ENCODE measurements around the gene KNSTRN. TPM values are rescaled to one million over a fixed set of nuclear protein-coding genes. Genes with fewer than 3 reads are reported as not detected.

The KNSTRN gene
- total and polyA plus RNA-seq, 2 donors (not counting 1 experiment from before 2014, with no cell fraction given): 22.5 to 30.9 TPM

GRCh38 chr15:40416056-40416455 is 33.5 kb downstream of the KNSTRN start:
- no peaks in the 10 kb centered on the region for H4K20me1 ChIP-seq (ENCODE audit: control insufficient read depth, extremely low read depth, insufficient read depth, low read length)
- no peak overlapping the region for H3K4me2 ChIP-seq (ENCODE audit: extremely low read depth, insufficient read depth, low read length)
- no peak overlapping the region for H3K27ac ChIP-seq (ENCODE audit: insufficient read depth, low read length)
- no peaks in the 10 kb centered on the region for H3K9me3 ChIP-seq (ENCODE audit: control insufficient read depth, insufficient read depth, low read depth, low read length)
- H3K4me1 ChIP-seq (ENCODE audit: control insufficient read depth, extremely low read depth, insufficient read depth, low read length): no peaks in the 10 kb centered on the region
- H3K27me3 ChIP-seq (ENCODE audit: control insufficient read depth, insufficient read depth, low read length): no peaks in the 10 kb centered on the region
- H3K9ac ChIP-seq (ENCODE audit: insufficient read depth, low read length): no peak overlapping the region
- TF ChIP-seq, protein P1, sequence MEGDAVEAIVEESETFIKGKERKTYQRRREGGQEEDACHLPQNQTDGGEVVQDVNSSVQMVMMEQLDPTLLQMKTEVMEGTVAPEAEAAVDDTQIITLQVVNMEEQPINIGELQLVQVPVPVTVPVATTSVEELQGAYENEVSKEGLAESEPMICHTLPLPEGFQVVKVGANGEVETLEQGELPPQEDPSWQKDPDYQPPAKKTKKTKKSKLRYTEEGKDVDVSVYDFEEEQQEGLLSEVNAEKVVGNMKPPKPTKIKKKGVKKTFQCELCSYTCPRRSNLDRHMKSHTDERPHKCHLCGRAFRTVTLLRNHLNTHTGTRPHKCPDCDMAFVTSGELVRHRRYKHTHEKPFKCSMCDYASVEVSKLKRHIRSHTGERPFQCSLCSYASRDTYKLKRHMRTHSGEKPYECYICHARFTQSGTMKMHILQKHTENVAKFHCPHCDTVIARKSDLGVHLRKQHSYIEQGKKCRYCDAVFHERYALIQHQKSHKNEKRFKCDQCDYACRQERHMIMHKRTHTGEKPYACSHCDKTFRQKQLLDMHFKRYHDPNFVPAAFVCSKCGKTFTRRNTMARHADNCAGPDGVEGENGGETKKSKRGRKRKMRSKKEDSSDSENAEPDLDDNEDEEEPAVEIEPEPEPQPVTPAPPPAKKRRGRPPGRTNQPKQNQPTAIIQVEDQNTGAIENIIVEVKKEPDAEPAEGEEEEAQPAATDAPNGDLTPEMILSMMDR (conservative IDR thresholded peaks at IDR 0.05 in 1 of 2, IDR thresholded peaks at IDR 0.05 in 1 of 2; ENCODE audit: low read depth in 1 of 2, low read length in 2 of 2): no peak
- TF ChIP-seq EZH2 (IDR thresholded peaks at IDR 0.05; ENCODE audit: low read length, missing control alignments): no peak
- peaks cover 26% of the 10 kb centered on the region for H3K36me3 ChIP-seq (ENCODE audit: control insufficient read depth, insufficient read depth, low read length)
- no peak for DNase-seq (ENCODE audit: low read depth in 2 of 2)
- H3K4me3 ChIP-seq (replicated peaks in 1 of 4; ENCODE audit: control extremely low read depth in 1 of 4, insufficient read depth in 1 of 4, low read depth in 3 of 4, low read length in 4 of 4): no peak overlapping the region
- no peak overlapping the region for H2AFZ ChIP-seq (ENCODE audit: low read length)
- no peaks in the 10 kb centered on the region for H3K79me2 ChIP-seq (ENCODE audit: control insufficient read depth, insufficient read depth, low read length)

DNA sequence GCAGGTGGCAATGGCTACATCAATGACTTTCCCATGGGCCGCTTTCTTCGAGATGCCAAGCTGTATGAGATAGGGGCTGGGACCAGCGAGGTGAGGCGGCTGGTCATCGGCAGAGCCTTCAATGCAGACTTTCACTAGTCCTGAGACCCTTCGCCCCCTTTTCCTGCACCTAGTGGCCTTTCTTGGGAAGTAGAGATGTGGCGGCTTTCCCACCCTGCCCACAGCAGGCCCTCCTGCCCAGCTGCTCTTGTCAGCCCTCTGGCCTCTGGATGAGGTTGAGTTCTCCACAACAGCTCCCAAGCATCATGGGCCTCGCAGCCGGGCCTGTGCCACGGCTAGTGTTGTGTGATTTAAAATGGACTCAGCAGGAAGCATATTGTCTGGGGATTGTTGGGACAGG is 35.6 kb downstream of the KNSTRN start:
- no peaks in the 10 kb centered on the region for H3K27me3 ChIP-seq (ENCODE audit: control insufficient read depth, insufficient read depth, low read length)
- H2AFZ ChIP-seq (ENCODE audit: low read length): no peak overlapping the region
- no peak overlapping the region for H3K27ac ChIP-seq (ENCODE audit: insufficient read depth, low read length)
- H3K79me2 ChIP-seq (ENCODE audit: control insufficient read depth, insufficient read depth, low read length): no peaks in the 10 kb centered on the region
- no peak for DNase-seq (ENCODE audit: low read depth in 2 of 2)
- no peaks in the 10 kb centered on the region for H4K20me1 ChIP-seq (ENCODE audit: control insufficient read depth, extremely low read depth, insufficient read depth, low read length)
- H3K9ac ChIP-seq (ENCODE audit: insufficient read depth, low read length): no peak overlapping the region
- TF ChIP-seq, protein P1 (conservative IDR thresholded peaks at IDR 0.05 in 1 of 2, IDR thresholded peaks at IDR 0.05 in 1 of 2; ENCODE audit: low read depth in 1 of 2, low read length in 2 of 2): no peak
- TF ChIP-seq EZH2 (IDR thresholded peaks at IDR 0.05; ENCODE audit: low read length, missing control alignments): no peak
- H3K4me3 ChIP-seq (replicated peaks in 1 of 4; ENCODE audit: control extremely low read depth in 1 of 4, insufficient read depth in 1 of 4, low read depth in 3 of 4, low read length in 4 of 4): no peak overlapping the region
- H3K4me1 ChIP-seq (ENCODE audit: control insufficient read depth, extremely low read depth, insufficient read depth, low read length): no peaks in the 10 kb centered on the region
- H3K36me3 ChIP-seq (ENCODE audit: control insufficient read depth, insufficient read depth, low read length): peaks cover 16% of the 10 kb centered on the region
- no peaks in the 10 kb centered on the region for H3K9me3 ChIP-seq (ENCODE audit: control insufficient read depth, insufficient read depth, low read depth, low read length)
- H3K4me2 ChIP-seq (ENCODE audit: extremely low read depth, insufficient read depth, low read length): no peak overlapping the region

- H3K4me1 ChIP-seq (ENCODE audit: control insufficient read depth, extremely low read depth, insufficient read depth, low read length): no peaks in the 10 kb centered on the region
- no peak overlapping the region for H2AFZ ChIP-seq (ENCODE audit: low read length)
- H3K9me3 ChIP-seq (ENCODE audit: control insufficient read depth, insufficient read depth, low read depth, low read length): no peaks in the 10 kb centered on the region
- H4K20me1 ChIP-seq (ENCODE audit: control insufficient read depth, extremely low read depth, insufficient read depth, low read length): no peaks in the 10 kb centered on the region
- H3K4me3 ChIP-seq (replicated peaks in 1 of 4; ENCODE audit: control extremely low read depth in 1 of 4, insufficient read depth in 1 of 4, low read depth in 3 of 4, low read length in 4 of 4): no peak overlapping the region
- H3K4me2 ChIP-seq (ENCODE audit: extremely low read depth, insufficient read depth, low read length): no peak overlapping the region
- TF ChIP-seq, protein P1 (conservative IDR thresholded peaks at IDR 0.05 in 1 of 2, IDR thresholded peaks at IDR 0.05 in 1 of 2; ENCODE audit: low read depth in 1 of 2, low read length in 2 of 2): no peak
- TF ChIP-seq EZH2 (IDR thresholded peaks at IDR 0.05; ENCODE audit: low read length, missing control alignments): no peak
- no peak overlapping the region for H3K27ac ChIP-seq (ENCODE audit: insufficient read depth, low read length)
- H3K36me3 ChIP-seq (ENCODE audit: control insufficient read depth, insufficient read depth, low read length): peaks cover 7% of the 10 kb centered on the region
- no peak for DNase-seq (ENCODE audit: low read depth in 2 of 2)
- H3K79me2 ChIP-seq (ENCODE audit: control insufficient read depth, insufficient read depth, low read length): no peaks in the 10 kb centered on the region
- no peaks in the 10 kb centered on the region for H3K27me3 ChIP-seq (ENCODE audit: control insufficient read depth, insufficient read depth, low read length)
- H3K9ac ChIP-seq (ENCODE audit: insufficient read depth, low read length): no peak overlapping the region
These were observed 37.7 kb downstream of the KNSTRN start for GRCh38 chr15:40420071-40420713.
